ENCODE measurements around the gene MTMR3.

The MTMR3 gene

GRCh38 chr22:30005213-30005857, 122.4 kb downstream of the MTMR3 start:
- DNase-seq = peak; percentile 67

- DNase-seq = no peak
Observed at GRCh38 chr22:30007361-30007760, 124.4 kb downstream of the MTMR3 start.

GRCh38 chr22:30008401-30008800, 125.4 kb downstream of the MTMR3 start:
- DNase-seq = no peak

- no peak for DNase-seq
Observed at GRCh38 chr22:30009478-30009877, 126.5 kb downstream of the MTMR3 start.

GRCh38 chr22:30010789-30011405, 127.9 kb downstream of the MTMR3 start:
- DNase-seq = no peak

GRCh38 chr22:30013201-30013600, 130.2 kb downstream of the MTMR3 start:
- DNase-seq = no peak

GRCh38 chr22:30014244-30014643, 131.3 kb downstream of the MTMR3 start:
- no peak for DNase-seq

GRCh38 chr22:30015229-30015797, 132.3 kb downstream of the MTMR3 start:
- DNase-seq = no peak

GRCh38 chr22:30015846-30016245, 132.9 kb downstream of the MTMR3 start:
- DNase-seq = no peak

- DNase-seq = no peak
Observed at GRCh38 chr22:30016596-30016995, 133.6 kb downstream of the MTMR3 start.

- DNase-seq = no peak
Observed at GRCh38 chr22:30017375-30018223, 134.6 kb downstream of the MTMR3 start.

GRCh38 chr22:30020511-30020910, 137.5 kb downstream of the MTMR3 start:
- DNase-seq = no peak

- no peak for DNase-seq
Observed at GRCh38 chr22:30021338-30021737, 138.4 kb downstream of the MTMR3 start.

- no peak for DNase-seq
Observed at GRCh38 chr22:30021881-30022619, 139.1 kb downstream of the MTMR3 start.

- DNase-seq = no peak
Observed at GRCh38 chr22:30023099-30023660, 140.2 kb downstream of the MTMR3 start.

- DNase-seq = no peak
Observed at GRCh38 chr22:30024231-30024630, 141.3 kb downstream of the MTMR3 start.

GRCh38 chr22:30025221-30025620, 142.2 kb downstream of the MTMR3 start:
- DNase-seq = no peak

- DNase-seq = no peak
Observed at GRCh38 chr22:30026756-30027155, 143.8 kb downstream of the MTMR3 start.

GRCh38 chr22:30027169-30027568, 144.2 kb downstream of the MTMR3 start:
- no peak for DNase-seq

GRCh38 chr22:30027791-30028190, 144.8 kb downstream of the MTMR3 start:
- no peak for DNase-seq

GRCh38 chr22:30028731-30029130, 145.8 kb downstream of the MTMR3 start:
- DNase-seq = no peak

GRCh38 chr22:30029512-30029911, 146.5 kb downstream of the MTMR3 start:
- DNase-seq = no peak
